ENCODE results near the gene ALX1.

Gene ALX1

DNA sequence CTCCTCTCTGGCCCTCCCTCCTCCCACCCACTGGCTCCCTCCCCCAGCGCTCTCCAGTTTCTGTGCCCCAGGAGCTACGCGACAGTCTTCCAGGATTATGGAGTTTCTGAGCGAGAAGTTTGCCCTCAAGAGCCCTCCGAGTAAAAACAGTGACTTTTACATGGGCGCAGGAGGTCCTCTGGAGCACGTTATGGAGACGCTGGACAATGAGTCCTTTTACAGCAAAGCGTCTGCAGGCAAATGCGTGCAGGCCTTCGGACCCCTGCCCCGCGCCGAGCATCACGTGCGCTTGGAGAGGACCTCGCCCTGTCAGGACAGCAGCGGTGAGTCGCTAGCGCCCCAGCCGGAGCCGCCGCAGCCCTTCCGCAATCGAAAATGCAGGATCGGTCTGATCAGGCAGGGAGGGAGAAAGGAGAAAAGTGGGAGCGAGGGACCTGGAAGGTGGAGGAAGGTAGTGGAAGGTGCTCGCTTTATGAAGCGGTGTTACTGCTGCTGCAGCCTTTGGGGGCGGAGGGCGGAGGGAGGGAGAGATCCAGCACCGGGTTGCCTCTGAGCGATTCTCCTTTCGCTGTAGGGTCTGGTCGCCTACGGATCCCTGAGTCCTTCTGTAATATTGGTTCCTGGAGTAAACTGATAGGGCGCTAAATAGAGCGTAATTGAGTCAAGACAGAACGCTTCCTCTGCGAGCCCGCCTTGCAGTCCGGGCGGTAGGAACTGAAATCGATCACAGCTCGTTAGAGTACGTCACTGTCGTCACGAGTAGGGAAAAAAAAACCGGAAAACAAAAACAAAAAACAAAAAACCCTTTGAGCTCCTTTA, at the start of gene ALX1:
ALX1 (plus strand) TSS at position 56 of the 819 bp plus-strand sequence; CDS start at position 98, 42 bp downstream.
- no peak for DNase-seq (ENCODE audit: low read depth in 2 of 2)

DNA sequence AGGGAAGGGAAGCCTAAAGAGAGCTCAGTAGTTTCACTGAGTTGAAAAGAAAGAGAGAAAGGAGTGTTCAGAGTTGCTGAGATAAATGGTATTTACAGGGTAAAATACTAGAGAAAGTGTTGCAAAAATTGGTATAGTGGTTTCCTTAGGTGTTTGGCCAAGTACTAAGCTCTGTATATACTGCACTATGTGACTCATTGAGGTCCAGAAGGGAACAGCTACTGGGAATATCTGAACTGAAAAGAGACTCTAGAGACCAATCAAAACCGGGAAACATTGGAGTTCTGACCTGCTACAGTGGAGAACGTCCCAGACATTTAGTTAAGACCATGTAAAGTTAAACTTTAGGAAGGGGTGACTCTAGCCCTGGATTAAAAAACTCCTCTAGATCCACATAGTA, 42.7 kb upstream of the ALX1 start:
- DNase-seq (ENCODE audit: low read depth in 2 of 2): no peak

DNA sequence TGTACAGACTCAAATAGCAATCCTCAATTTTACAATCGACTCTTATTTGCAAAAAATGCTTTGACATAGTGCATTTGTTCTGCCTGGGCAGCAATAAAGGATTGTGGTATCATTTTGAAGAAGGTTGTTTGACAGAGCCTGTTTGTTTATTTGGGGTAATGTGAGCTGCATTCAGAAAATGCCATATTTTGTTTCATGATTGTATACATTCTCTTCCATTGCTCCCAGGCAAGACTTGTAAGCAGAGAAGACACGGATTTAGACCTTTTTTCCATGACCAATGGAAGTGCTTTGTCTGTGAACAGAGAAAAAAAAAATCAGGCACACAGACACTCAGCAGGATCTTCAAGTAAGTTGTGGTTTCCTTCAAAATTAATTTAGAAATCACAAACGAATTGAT, 35.5 kb upstream of the ALX1 start:
- DNase-seq (ENCODE audit: low read depth in 2 of 2): no peak

DNA sequence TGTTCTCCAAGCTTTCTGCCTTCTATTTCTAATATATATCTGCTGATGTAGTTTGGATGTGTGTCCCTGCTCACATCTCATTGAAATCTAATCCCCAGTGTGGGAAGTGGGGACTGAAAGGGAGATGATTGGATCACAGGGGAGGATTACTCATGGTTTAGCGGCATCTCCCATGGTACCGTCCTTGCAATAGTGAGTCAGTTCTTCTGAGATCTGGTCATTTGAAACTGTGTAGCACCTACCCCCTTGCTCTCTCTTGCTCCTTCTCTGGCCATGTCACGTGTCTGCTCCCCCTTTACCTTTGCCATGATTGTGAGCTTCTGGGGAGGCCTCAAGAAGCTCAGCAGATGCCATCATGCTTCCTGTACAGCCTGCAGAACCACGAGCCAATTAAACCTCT, 26.2 kb upstream of the ALX1 start:
- no peak for DNase-seq (ENCODE audit: low read depth in 2 of 2)

DNA sequence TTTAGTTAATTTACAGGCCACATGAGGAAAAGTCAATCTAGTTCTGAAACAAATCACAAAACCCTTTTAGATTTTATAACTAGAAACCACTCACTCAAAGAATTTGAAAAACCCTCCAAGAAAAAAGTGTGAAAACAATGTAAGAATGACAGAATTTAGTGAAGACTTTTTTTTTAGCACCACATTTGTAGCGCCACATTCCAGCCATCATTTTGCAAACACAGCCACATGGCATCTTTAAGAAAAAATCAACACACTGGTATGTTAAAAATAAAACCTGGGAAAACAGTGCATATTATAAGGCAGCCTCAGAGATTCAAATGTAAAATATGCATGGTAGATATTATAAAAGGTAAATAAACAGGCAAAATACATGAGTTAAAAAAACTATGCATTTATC, 22.3 kb upstream of the ALX1 start:
- DNase-seq (ENCODE audit: low read depth in 2 of 2): no peak

DNA sequence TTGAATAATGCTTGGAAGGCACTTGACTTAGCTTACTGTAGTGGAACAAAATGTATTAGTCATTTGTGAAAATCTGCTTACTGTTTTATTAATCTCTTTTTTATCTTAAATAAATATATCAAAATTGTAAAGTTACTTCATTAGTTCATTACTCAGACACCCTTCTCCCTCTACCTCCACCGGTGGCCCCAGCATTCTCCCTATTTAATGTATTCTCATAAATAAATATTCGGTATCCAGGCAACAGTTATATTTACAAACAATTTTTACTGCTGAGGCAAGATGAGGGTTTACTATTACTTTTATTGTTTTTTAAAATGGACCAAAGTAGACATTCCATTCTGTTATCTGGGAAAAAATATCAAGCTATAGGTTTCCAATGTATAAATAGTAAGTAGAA, 19.6 kb upstream of the ALX1 start:
- DNase-seq (ENCODE audit: low read depth in 2 of 2): no peak

DNA sequence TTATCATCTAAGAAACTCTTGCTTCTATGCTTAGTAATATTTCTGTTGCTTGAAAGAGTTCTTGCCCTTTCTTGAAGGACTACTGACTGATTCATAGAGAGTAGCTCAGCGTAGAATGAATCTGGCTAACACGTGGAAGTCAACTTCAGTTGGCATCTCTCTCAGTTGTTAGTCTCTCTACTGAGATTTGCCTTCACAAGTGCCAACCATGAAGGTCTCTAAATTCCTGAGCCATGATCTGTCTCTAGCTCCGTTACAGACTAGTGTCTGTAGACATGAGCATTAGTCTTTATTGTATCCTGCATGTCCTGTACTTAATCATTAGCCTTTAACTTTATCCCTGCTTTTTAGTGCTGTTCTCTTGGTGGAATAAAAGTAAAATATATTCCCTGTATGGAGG, 19.1 kb upstream of the ALX1 start:
- no peak for DNase-seq (ENCODE audit: low read depth in 2 of 2)

DNA sequence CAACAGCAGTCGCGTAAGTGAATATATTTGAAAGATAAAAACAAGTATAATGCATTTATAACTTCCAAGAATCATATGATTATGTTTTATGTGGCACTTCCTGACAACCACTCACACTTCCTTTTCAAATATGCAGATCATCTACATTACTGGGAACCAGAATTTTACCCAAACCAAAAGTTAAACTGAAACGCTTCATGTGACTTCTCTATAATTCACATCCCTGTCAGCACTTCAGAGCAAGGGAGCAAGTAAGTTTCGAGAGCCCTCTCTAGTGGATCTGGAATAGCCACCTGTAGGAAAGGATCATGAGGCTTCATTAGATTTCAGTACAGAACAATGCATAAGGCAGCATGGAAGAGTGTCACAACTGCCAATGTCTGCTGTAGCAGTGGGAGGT, 13.7 kb upstream of the ALX1 start:
- no peak for DNase-seq (ENCODE audit: low read depth in 2 of 2)

DNA sequence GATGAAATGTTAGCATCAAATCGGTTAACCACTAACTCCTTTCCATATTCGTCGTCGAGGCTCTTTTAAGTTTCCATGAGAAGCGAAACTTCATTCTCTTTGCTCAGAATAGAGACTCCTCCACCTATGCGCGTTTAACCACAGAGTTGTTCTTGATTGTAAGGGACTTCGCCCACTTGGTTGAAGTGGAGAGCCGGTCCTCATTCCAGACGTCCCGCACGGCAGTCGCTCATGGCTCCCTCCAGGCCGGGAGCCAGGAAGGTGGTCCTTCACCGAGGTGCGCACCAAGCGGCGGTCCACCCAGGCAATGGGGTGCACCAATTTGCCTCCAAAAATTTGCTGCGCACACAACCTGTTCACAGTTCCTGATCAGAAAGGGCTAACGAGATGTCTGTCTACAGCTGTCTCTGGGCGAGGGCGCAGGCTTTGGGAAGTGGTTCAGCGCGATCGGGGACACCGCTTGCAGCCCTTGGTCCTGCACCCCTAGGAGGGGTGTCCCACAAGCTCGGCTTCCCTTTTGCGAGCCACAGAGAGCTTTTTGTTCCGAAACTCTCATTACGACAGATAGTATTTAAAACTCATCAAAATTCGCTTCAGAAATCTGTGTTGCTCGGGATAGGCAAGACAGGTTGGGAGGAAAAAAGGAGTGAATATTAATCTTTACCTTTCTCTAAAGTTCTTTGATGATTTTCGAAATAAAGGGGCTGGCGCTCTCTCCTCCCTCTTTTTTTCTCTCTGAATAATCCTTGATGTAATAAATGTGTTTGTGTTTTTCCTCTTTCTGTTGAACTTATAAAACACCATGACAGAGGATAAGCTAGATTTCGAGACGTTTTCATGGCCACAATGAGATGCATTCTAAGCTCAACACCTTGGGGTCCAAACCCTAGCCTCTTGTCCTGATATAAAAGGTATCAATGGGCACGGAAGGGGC, 6.4 kb upstream of the ALX1 start:
- DNase-seq (ENCODE audit: low read depth in 2 of 2): no peak

DNA sequence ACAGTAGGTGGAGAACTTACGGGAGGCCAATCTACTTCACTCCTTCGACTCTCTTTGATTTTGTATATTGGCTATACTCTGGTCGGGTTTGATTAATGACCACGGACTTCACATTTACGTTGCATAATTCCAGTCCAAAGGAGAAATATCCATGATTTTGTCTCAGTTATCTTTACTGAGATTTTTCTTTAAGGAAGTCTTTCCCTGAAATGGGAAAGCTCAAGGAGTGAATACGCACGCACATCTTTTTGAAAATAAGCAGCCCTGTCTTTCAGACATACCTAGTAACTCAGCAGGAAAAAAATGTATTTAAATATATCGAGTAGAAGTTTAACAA, 5.7 kb upstream of the ALX1 start:
- no peak for DNase-seq (ENCODE audit: low read depth in 2 of 2)

DNA sequence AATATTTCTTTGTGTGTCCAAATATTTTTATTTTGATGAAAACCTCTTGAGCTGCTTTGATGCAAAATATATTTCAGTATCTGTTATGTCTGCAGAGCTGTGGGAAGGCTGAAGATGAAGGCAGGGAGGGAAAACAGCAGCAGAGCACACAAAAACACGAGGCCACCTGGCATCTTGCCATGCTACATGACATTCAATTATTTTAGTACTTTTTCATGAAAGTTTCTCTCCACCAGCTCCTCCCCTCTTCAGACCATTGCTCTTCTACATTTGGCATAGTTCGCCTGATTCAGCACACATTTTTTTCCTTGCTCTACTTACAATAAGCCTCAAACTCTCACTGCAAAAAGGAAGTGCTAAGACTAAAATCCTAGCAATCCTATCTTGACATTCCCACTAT, 4.6 kb upstream of the ALX1 start:
- no peak for DNase-seq (ENCODE audit: low read depth in 2 of 2)

DNA sequence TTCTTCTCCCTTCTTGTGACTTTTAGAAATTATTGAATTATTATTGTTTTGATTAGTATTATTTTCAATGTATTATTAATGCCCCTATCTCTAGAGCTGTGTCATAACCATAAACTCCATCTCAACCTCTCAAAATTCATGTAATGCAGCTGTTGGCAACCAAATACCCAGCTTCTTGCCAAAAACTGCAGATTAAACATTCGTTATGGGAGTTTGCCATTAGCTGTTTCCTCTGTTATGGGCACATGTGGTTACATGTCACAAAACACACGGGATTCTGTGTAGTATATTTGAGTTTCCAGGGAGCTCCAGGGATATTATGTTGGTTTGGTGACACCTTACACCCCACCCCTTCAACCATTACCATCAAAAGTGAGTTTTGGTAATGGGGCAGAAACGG, 2.8 kb upstream of the ALX1 start:
- no peak for DNase-seq (ENCODE audit: low read depth in 2 of 2)

DNA sequence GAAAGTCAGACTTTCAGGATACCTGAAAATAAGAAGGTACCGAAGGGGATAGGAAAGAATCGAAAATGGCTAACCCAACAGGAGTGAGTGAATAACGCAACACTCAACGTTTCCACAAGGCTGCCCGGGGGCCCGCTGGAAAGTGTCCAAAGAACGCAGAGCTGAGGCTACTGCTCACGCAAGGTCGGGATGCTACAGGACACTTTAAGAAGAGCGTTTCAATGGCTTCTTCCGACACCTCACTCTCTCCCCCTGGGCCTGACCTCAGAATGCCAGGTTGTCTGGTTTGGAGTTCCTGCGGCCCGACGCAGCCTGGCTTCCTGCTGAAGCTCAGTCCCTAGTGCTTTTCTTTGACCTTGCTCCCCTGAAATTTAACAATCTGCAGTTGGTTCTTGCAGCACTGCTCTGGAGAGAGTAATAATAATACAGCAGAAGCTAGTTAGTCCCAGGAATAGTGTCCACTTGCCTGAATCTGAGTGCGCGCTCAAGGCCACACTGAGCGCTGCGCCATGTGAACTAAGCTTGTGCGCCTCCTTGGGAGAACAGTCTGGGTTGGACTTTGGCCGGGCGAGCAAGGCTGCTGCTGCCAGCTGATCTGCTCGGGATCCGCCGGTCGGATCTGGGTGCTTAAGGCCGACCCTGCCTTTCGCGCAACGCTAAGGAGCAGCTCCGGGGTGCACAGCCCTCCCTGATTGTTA, 2.0 kb upstream of the ALX1 start:
- DNase-seq (ENCODE audit: low read depth in 2 of 2): no peak

DNA sequence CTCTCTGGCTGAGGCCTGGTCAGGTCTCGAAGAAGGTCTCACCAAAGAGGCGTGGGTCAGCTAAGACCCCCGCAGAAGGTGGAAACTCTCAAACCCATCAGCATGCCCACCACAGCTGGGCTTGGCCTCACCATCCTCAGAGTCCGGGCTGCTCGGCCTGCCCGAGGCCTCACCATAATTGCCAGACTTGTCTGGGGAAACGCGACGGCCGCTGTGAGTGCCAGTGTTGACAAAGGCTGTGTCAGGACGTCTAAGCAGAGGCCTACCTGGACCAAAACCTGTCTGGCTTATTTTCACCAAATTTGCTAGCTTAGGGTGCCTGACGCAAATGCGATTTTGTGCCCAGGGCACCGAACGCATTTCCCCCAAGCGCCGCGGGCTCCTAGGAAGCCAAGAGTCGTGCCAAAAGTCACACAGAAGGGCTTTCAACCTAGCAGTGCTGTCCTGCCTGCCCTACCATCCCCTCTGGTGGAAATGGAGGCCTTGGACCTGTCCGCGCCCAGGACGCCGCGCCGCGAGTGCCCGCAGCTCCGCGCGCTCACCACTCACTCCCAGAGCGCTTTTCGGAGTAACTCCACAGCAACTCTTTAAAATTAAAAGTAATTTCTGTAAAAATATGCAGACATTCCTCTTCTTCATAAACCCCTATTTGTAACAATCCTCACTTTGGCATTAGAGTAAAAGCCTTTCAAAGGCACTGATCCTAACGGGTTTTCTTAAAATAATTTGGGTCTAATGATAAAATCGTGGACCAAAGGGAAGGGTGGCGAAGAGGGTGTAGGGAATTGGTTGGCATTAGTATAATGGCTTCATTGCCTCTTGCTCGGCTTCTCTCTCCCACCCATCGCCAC, 1.2 kb upstream of the ALX1 start:
- DNase-seq (ENCODE audit: low read depth in 2 of 2): no peak

DNA sequence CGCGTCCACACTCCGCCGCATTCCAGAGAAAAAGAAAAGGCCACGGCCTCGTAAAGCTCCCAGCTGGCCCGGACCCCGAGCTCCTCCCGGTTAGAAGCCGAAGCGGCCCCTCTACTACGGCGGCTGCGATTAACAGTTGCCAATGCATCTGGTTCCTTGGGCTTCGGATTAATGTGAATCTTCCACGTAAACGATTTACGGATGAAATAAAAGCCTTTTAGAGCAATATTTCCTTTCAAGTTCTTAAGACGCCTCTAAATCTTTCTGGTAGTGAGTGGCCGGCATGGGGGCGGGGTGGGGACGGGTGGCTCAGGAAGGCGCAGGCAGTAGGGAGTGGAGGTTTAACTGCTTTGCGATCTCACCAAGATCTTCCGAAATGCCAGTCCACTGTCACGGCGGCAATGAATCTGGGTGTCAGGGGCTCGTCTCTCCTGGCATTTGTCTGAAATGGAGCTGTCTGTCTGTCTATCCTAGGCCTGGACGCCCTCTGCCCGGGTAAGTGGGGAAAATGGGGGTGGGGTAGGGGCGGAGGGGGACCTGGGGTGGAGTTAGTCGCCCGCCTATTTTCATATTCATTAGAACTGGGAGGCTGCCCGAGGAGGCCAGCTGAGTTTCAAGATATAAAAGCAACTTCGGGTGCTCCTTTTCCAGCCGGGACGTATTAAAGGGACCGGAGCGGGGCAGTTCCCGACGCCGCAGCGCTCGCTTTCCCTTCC, 413 bp upstream of the ALX1 start:
- no peak for DNase-seq (ENCODE audit: low read depth in 2 of 2)

DNA sequence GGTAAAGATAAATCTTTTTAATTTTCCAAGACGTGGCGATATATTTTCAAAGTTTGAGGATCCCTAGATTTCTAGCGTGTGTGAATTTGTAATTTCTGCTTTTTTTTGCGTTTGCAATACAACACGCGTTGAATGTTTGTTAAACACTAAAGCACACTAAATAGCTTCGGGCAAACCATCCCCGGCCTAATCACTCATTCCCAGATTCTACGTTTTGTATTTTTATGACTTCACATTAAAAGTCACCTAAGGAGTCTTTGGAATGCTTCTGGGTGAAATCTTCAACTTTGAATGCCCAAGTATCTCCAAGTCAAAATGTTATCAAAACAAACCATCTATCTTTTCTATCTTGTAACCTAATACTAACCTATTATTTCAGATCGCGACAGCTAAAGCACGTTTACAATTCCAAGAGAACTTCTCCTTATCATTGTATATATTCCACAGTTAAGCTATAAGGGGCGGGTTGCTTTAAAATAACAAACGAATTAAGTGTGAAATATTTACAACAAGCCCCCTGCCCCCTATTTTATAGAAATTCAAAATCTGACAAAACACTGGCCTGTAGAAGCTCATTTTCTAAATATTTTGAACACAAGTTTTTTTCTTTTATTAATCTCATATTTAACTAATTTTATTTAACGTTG, 1.1 kb downstream of the ALX1 start:
- DNase-seq (ENCODE audit: low read depth in 2 of 2): no peak

DNA sequence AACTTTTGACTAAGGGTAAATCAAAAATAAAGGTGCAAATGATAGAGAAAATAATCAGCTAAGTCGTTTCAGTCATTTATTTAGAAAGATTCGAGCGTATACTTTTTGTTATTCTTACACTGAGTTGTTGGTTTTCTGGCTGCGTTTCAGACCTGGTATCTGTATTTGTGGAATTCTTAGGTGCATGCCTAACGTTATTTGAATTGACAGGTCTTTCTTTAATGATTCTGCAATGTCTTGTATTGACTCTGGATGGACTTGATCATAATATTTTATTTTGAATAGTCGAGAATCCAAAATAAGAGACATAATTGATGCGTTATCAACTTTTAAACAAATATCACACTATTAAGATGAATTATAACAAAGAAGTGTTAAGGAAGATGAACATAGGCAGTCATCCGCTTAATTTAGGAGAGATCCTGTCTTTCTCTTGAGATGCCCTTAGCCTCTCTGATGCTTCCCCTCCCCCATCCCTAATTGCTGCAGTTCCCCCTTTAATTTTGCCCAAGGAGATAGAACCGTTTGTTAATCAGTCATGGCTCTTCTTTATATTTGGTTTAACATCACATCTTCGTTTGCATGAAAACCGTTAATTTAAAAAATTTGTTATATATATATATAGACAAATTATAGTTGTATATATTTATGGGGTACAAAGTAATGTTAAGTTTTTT, 1.8 kb downstream of the ALX1 start:
- no peak for DNase-seq (ENCODE audit: low read depth in 2 of 2)

DNA sequence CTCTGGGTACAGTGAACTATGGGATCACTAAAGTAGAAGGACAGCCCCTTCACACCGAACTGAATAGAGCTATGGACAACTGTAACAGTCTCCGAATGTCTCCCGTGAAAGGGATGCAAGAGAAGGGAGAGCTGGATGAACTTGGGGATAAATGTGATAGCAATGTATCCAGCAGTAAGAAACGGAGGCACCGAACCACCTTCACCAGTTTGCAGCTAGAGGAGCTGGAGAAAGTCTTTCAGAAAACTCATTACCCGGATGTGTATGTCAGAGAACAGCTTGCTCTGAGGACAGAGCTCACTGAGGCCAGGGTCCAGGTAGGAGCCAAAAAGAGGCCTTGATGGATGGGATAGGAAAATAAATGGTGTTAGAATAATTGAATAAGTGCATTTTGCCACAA, 3.5 kb downstream of the ALX1 start:
- no peak for DNase-seq (ENCODE audit: low read depth in 2 of 2)

DNA sequence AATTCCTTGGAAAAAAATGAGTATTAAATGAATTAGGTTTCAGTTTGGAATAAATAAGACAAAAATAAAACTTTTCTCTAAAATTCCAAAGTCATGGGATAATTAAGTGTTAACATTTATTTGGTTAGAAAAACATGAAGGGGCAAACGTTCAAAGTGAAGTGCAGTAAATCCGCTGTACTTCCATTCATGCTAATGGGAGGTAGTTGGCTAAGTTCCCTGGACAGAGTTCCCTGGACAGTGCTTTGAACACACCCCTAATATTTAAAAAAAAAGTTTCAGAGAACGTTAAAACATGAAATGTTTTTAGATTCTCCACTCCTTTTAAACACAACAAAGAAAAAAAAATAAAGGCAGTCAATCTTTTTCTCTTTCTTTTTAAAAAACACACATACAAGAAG, 16.3 kb downstream of the ALX1 start:
- DNase-seq (ENCODE audit: low read depth in 2 of 2): no peak

DNA sequence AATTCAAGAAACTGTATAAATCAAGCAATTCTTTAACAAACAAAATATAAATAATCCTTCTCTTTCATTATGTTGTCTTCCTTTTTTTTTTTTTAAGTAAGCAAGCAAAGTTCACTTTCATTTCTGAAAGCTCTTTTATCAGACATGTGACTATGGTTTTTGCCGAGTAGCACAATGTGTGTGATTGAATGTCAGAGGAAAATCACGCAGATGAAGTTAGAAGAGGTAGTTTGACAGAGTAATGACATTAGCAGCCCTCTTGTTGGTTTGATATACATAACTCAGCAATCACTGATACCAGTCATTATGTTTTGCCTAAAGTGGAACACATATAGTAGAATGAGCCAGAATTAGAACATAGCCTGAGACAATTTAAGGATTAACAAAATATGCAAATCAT, 19.0 kb downstream of the ALX1 start:
- DNase-seq (ENCODE audit: low read depth in 2 of 2): no peak
